Measurements from ENCODE around the gene MOGAT3.

The MOGAT3 gene

GRCh38 chr7:101233907-101234547 is 33.2 kb upstream of the MOGAT3 start:
- DNase-seq, result no peak

GRCh38 chr7:101232141-101232850 is 31.5 kb upstream of the MOGAT3 start:
- no peak for DNase-seq

- no peak for DNase-seq
These were observed 30.8 kb upstream of the MOGAT3 start for GRCh38 chr7:101231644-101232043.

- no peak for DNase-seq
These were observed 25.9 kb upstream of the MOGAT3 start for GRCh38 chr7:101226721-101227120.

GRCh38 chr7:101225650-101226049 is 24.8 kb upstream of the MOGAT3 start:
- DNase-seq, result no peak

GRCh38 chr7:101223528-101223927 is 22.7 kb upstream of the MOGAT3 start:
- no peak for DNase-seq

- DNase-seq, result no peak
These were observed 21.5 kb upstream of the MOGAT3 start for GRCh38 chr7:101222275-101222830.

- no peak for DNase-seq
These were observed 19.5 kb upstream of the MOGAT3 start for GRCh38 chr7:101220295-101220694.

- no peak for DNase-seq
These were observed 17.6 kb upstream of the MOGAT3 start for GRCh38 chr7:101218236-101219125.

- peak; percentile 99 for DNase-seq
These were observed 16.8 kb upstream of the MOGAT3 start, which contains the start of the genes PLOD3 and ZNHIT1 for GRCh38 chr7:101217388-101218235. Gene PLOD3, minus strand, starts transcription at chr7:101217581. Its CDS starts 307 bp downstream, at chr7:101217274. Gene ZNHIT1, plus strand, starts transcription at chr7:101218165. Its CDS starts 31 bp downstream, at chr7:101218196.

- no peak for DNase-seq
These were observed 16.1 kb upstream of the MOGAT3 start for GRCh38 chr7:101216860-101217387.

GRCh38 chr7:101216001-101216859 is 15.4 kb upstream of the MOGAT3 start:
- no peak for DNase-seq

GRCh38 chr7:101212014-101212413 is 11.2 kb upstream of the MOGAT3 start:
- no peak for DNase-seq

GRCh38 chr7:101211501-101211900 is 10.7 kb upstream of the MOGAT3 start:
- DNase-seq, result no peak

GRCh38 chr7:101210143-101210542 is 9.3 kb upstream of the MOGAT3 start:
- no peak for DNase-seq

GRCh38 chr7:101208794-101209193 is 8.0 kb upstream of the MOGAT3 start:
- DNase-seq, result no peak

GRCh38 chr7:101207459-101207858 is 6.6 kb upstream of the MOGAT3 start:
- DNase-seq, result no peak

GRCh38 chr7:101206665-101207042 is 5.8 kb upstream of the MOGAT3 start:
- no peak for DNase-seq

GRCh38 chr7:101205901-101206664 is 5.2 kb upstream of the MOGAT3 start:
- no peak for DNase-seq

Measured in NCI-H1092 treated with DMSO at 0.1 percent for 48 hours (cell line).